HepG2 (cell line): Measurements from ENCODE around the gene GALNT9.

Experiments used
- SP2 ChIP-seq: sonication (generic); formaldehyde crosslinking; IDR thresholded peaks from 2 replicates; pipeline ENCODE4 v1.5.1; 2020; ENCODE audit warnings: mild to moderate bottlenecking, missing genetic modification reagents
- TF ChIP-seq, protein P1 (sequence below): IDR thresholded peaks from 2 replicates; pipeline ENCODE4 v1.6.1; 2016; ENCODE audit warnings: low read depth

DNA sequence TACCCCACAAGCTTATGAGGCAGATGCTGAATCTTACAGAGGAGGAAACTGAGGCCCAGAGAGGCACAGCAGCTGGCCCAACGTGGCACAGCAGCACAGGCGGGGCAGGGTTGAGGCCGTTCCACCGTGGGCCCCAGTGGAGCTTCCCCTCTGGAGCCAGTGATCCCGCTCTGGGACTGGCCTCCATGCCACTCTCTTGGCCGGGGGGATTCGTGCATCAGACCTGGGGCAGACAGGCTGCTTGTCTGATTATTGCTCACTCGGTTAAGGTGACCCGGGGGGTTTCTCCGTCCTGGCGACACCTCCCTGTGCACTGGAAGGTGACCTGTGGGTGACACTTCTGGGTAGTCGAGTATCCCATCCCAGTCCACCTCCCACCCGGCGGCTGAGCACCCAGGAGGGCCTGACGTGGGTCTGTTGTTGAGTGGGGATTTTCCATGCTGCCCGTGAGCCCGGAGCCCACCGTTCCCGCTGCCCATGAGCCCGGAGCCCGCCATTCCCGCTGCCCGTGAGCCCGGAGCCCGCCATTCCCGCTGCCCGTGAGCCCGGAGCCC is 157.3 kb downstream of the GALNT9 start:
- TF ChIP-seq SP2: no peak
- TF ChIP-seq, protein P1, sequence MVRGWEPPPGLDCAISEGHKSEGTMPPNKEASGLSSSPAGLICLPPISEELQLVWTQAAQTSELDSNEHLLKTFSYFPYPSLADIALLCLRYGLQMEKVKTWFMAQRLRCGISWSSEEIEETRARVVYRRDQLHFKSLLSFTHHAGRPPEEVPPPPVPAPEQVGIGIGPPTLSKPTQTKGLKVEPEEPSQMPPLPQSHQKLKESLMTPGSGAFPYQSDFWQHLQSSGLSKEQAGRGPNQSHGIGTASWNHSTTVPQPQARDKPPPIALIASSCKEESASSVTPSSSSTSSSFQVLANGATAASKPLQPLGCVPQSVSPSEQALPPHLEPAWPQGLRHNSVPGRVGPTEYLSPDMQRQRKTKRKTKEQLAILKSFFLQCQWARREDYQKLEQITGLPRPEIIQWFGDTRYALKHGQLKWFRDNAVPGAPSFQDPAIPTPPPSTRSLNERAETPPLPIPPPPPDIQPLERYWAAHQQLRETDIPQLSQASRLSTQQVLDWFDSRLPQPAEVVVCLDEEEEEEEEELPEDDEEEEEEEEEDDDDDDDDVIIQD: no peak
